GM12872 (cell line): Measurements from ENCODE around the gene KLF17.

Source experiments
- CTCF ChIP-seq: IDR thresholded peaks from 3 replicates; pipeline ENCODE4 v1.5.1; 2011; ENCODE audit warnings: low read depth, mild to moderate bottlenecking, low read length, moderate library complexity; ENCODE audit not compliant: insufficient read depth

The KLF17 gene

GRCh38 chr1:44146536-44147361 is 28.1 kb downstream of the KLF17 start:
- TF ChIP-seq CTCF: no peak

GRCh38 chr1:44147582-44147981 is 29.0 kb downstream of the KLF17 start:
- TF ChIP-seq CTCF: no peak

GRCh38 chr1:44151332-44151731 is 32.7 kb downstream of the KLF17 start:
- no peak for TF ChIP-seq CTCF

GRCh38 chr1:44151808-44152207 is 33.2 kb downstream of the KLF17 start:
- no peak for TF ChIP-seq CTCF

- TF ChIP-seq CTCF: no peak
Observed at GRCh38 chr1:44152692-44153091, 34.1 kb downstream of the KLF17 start.

GRCh38 chr1:44154049-44154448 is 35.4 kb downstream of the KLF17 start:
- no peak for TF ChIP-seq CTCF

GRCh38 chr1:44157903-44158302 is 39.3 kb downstream of the KLF17 start:
- TF ChIP-seq CTCF: no peak
